Mesenchymal stem cell (in vitro differentiated cells and primary cell): Measurements from ENCODE around the gene CNIH4.
A peak's percentile ranks its signal among the peaks of the same experiment; 100 is the strongest.
"Not testable (repeated sequence)": the region's sequence is repeated elsewhere in the genome, so short reads cannot be mapped to it uniquely, and the experiment has no call there.

Experiments
- DNase-seq: peaks from one replicate; pipeline ENCODE4 v3.0.0-alpha.2; 2013
- H2AFZ ChIP-seq: one replicate; pipeline ENCODE4 v1.6.1; 2013; ENCODE audit warnings: low read depth, mild to moderate bottlenecking, control low read depth, inconsistent platforms, low read length, moderate library complexity
- H2AK5ac ChIP-seq: 2 replicates; pipeline ENCODE4 v1.6.1; 2013; ENCODE audit warnings: low read length, moderate library complexity, mild to moderate bottlenecking, inconsistent platforms; ENCODE audit not compliant: severe bottlenecking
- H2BK120ac ChIP-seq: one replicate; pipeline ENCODE4 v1.6.1; 2013; ENCODE audit warnings: low read depth, mild to moderate bottlenecking, inconsistent platforms, low read length, moderate library complexity
- H2BK12ac ChIP-seq, 2 experiments: one replicate each; pipeline ENCODE4 v1.6.1; 2013; ENCODE audit warnings: inconsistent platforms in 2 of 2, low read length in 2 of 2, mild to moderate bottlenecking in 2 of 2, moderate library complexity in 2 of 2, control low read depth in 1 of 2
- H2BK15ac ChIP-seq: one replicate; pipeline ENCODE4 v1.6.1; 2013; ENCODE audit warnings: mild to moderate bottlenecking, low read depth, inconsistent platforms; ENCODE audit not compliant: poor library complexity, severe bottlenecking
- H2BK5ac ChIP-seq: 2 replicates; pipeline ENCODE4 v1.6.1; 2013; ENCODE audit warnings: low read depth, mild to moderate bottlenecking, low read length, control low read depth, inconsistent platforms; ENCODE audit not compliant: poor library complexity, severe bottlenecking
- H3K14ac ChIP-seq, 2 experiments: one replicate each; pipeline ENCODE4 v1.6.1; 2013; ENCODE audit warnings: inconsistent platforms in 2 of 2, low read length in 2 of 2, control low read depth in 1 of 2, mild to moderate bottlenecking in 1 of 2, moderate library complexity in 1 of 2
- H3K18ac ChIP-seq, 2 experiments: one replicate each; pipeline ENCODE4 v1.6.1; 2013; ENCODE audit warnings: inconsistent platforms in 2 of 2, low read length in 2 of 2, control low read depth in 1 of 2, low read depth in 1 of 2, mild to moderate bottlenecking in 1 of 2
- H3K23ac ChIP-seq, 2 experiments: one replicate each; pipeline ENCODE4 v1.6.1; 2013; ENCODE audit warnings: inconsistent platforms in 2 of 2, low read length in 2 of 2, mild to moderate bottlenecking in 2 of 2, moderate library complexity in 2 of 2, control low read depth in 1 of 2
- H3K27ac ChIP-seq: 2 replicates; pipeline ENCODE4 v1.5.1; 2013; ENCODE audit warnings: mild to moderate bottlenecking, moderate library complexity, low read length, control low read depth, inconsistent platforms; ENCODE audit not compliant: poor library complexity, severe bottlenecking
- H3K27me3 ChIP-seq, 2 experiments: 2 replicates each; pipeline versions ENCODE4 v1.6.1 to v1.7.0; 2013; ENCODE audit warnings: low read length in 2 of 2, mild to moderate bottlenecking in 2 of 2, moderate library complexity in 2 of 2, control low read depth in 1 of 2, inconsistent platforms in 1 of 2; ENCODE audit not compliant: control insufficient read depth in 1 of 2, insufficient read depth in 1 of 2
- H3K36me3 ChIP-seq, 2 experiments: 2 replicates each; pipeline versions ENCODE4 v1.6.1 to v1.7.0; 2013; ENCODE audit warnings: low read length in 2 of 2, control low read depth in 1 of 2, inconsistent platforms in 1 of 2, low read depth in 1 of 2, mild to moderate bottlenecking in 1 of 2; ENCODE audit not compliant: insufficient read depth in 2 of 2, control insufficient read depth in 1 of 2
- H3K4ac ChIP-seq, 2 experiments: one replicate each; pipeline ENCODE4 v1.6.1; 2013; ENCODE audit warnings: inconsistent platforms in 2 of 2, low read length in 2 of 2, mild to moderate bottlenecking in 2 of 2, moderate library complexity in 2 of 2, control low read depth in 1 of 2, low read depth in 1 of 2
- H3K4me1 ChIP-seq: 2 replicates; pipeline ENCODE4 v1.6.1; 2013; ENCODE audit warnings: low read depth, low read length, control low read depth; ENCODE audit not compliant: control insufficient read depth, insufficient read depth
- H3K4me2 ChIP-seq: 2 replicates; pipeline ENCODE4 v1.6.1; 2013; ENCODE audit warnings: low read length, mild to moderate bottlenecking, inconsistent platforms; ENCODE audit not compliant: poor library complexity, severe bottlenecking
- H3K4me3 ChIP-seq, 2 experiments: 2 replicates each; pipeline versions ENCODE4 v1.5.1 to v1.7.0; 2013; ENCODE audit warnings: low read length in 2 of 2, mild to moderate bottlenecking in 2 of 2, control low read depth in 1 of 2, low read depth in 1 of 2; ENCODE audit not compliant: insufficient read depth in 1 of 2
- H3K79me1 ChIP-seq: replicated peaks from 2 replicates; pipeline ENCODE4 v1.6.1; 2013; ENCODE audit warnings: mild to moderate bottlenecking, control low read depth, low read length, inconsistent platforms; ENCODE audit not compliant: poor library complexity, severe bottlenecking
- H3K9ac ChIP-seq: 2 replicates; pipeline ENCODE4 v1.7.0; 2013; ENCODE audit warnings: mild to moderate bottlenecking, low read length, moderate library complexity
- H3K9me3 ChIP-seq: 2 replicates; pipeline ENCODE4 v1.7.0; 2013; ENCODE audit warnings: mild to moderate bottlenecking, low read length; ENCODE audit not compliant: control insufficient read depth
- H4K8ac ChIP-seq: one replicate; pipeline ENCODE4 v1.6.1; 2013; ENCODE audit warnings: inconsistent platforms, mild to moderate bottlenecking, low read length, moderate library complexity
- H4K91ac ChIP-seq: one replicate; pipeline ENCODE4 v1.6.1; 2013; ENCODE audit warnings: mild to moderate bottlenecking, low read length, inconsistent platforms
- WGBS: methylation state at CpG from one replicate; pipeline ENCODE4 v1.1.7; 2013; ENCODE audit warnings: mixed read lengths; 5-methylcytosine and 5-hydroxymethylcytosine counted together
- small RNA-seq: library from polyadenylated mRNA; stranded (forward); fragments of <200 nt; extraction: miRNeasy Mini kit (QIAGEN cat#:217004); gene quantifications from one replicate; pipeline ENCODE3, GENCODE V24; 2013; ENCODE audit warnings: low read depth

Gene CNIH4

DNA sequence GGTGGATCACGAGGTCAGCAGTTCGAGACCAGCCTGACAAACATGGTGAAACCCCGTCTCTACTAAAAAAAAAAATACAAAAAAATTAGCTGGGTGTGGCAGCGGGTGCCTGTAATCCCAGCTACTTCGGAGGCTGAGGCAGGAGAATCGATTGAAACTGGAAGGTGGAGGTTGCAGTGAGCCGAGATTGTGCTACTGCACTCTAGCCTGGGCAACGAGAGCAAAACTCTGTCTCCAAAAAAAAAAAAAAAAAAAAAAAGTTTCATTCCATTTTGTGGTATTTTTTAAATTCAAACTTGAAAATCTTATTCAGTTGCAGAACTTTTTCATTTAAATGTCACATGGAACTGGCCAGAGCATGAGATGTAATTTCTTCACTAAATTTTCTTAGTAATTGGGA, 70.2 kb downstream of the CNIH4 start:
- H3K9ac ChIP-seq = peak overlapping the region; percentile 70
- H4K8ac ChIP-seq, H3K9me3 ChIP-seq: not testable (repeated sequence)

DNA sequence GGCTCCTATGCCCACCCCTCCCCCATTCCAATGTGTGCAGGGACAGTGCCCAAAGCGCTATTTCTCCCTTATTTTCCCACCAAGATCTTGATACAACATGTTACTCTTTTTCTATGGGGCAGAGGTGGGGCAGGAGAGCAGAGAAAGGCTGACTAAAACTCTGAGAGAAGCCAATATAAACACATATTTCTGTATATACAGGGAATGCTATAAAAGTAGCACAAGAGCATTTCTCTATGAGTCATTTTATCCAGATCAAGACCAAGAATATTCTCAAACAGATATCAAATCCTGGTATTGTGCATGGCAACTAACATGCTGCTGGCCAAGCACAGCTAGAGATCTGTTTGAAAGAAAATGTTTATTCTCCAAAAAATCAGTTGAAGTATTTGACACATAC, 70.7 kb downstream of the CNIH4 start:
- no peak overlapping the region for H2AFZ ChIP-seq
- H3K36me3 ChIP-seq = peaks cover 15 to 84% of the 10 kb centered on the region in 2 experiments

More for the DNA sequence above, 70.2 kb downstream of the CNIH4 start:
- H3K4me1 ChIP-seq, H3K23ac ChIP-seq, H3K4me3 ChIP-seq, H3K27me3 ChIP-seq, H2BK120ac ChIP-seq, H3K27ac ChIP-seq, H3K4ac ChIP-seq, H2AFZ ChIP-seq, H3K79me1 ChIP-seq, H3K14ac ChIP-seq, H2BK15ac ChIP-seq, H2BK5ac ChIP-seq, H3K18ac ChIP-seq, H4K91ac ChIP-seq, H2BK12ac ChIP-seq, DNase-seq, H2AK5ac ChIP-seq, H3K4me2 ChIP-seq: not testable (repeated sequence)
- WGBS = 100% methylated on average over 2 of the region's 8 CpGs
- peaks cover 20 to 86% of the 10 kb centered on the region in 2 experiments for H3K36me3 ChIP-seq

DNA sequence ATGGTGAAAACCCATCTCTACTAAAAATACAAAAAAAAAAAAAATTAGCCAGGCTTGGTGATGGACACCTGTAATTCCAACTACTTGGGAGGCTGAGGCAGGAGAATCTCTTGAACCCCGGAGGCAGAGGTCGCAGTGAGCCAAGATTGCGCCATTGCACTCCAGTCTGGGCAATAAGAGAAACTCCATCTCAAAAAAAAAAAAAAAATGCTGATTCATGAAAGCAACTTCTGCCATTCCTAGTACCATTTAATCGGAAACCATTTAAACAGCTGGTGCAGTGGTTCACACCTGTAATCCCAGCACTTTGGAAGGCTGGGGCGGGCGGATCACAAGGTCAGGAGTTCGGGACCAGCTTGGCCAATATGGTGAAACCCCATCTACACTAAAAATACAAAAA, 72.0 kb downstream of the CNIH4 start:
- not testable (repeated sequence) for H2AFZ ChIP-seq, H3K4me3 ChIP-seq, H2AK5ac ChIP-seq, H3K27ac ChIP-seq, H3K18ac ChIP-seq, H3K9ac ChIP-seq, H3K79me1 ChIP-seq, H3K27me3 ChIP-seq, DNase-seq, H3K9me3 ChIP-seq, H4K91ac ChIP-seq, H3K14ac ChIP-seq, H2BK12ac ChIP-seq, H3K4me2 ChIP-seq, H3K23ac ChIP-seq, H3K4ac ChIP-seq, H4K8ac ChIP-seq, H3K4me1 ChIP-seq, H2BK5ac ChIP-seq, H2BK120ac ChIP-seq, H2BK15ac ChIP-seq
- H3K36me3 ChIP-seq = peaks cover 9 to 74% of the 10 kb centered on the region in 2 experiments
- over 99% methylated on average over 7 of the region's 7 CpGs for WGBS

More for the DNA sequence above, 70.7 kb downstream of the CNIH4 start:
- no peak overlapping the region for H2BK5ac ChIP-seq
- no peaks in the 10 kb centered on the region for H3K27me3 ChIP-seq
- peaks cover 6% of the 10 kb centered on the region for H3K79me1 ChIP-seq
- peak; percentile 70 for DNase-seq
- no peak overlapping the region for H2AK5ac ChIP-seq
- H3K9ac ChIP-seq = peak overlapping the region; percentile 70
- 100% methylated on average over 1 of the region's 1 CpG for WGBS
- H3K18ac ChIP-seq = no peak overlapping the region
- H2BK15ac ChIP-seq = no peak overlapping the region
- no peak overlapping the region for H3K27ac ChIP-seq
- H3K23ac ChIP-seq = no peak overlapping the region
- no peak overlapping the region for H4K8ac ChIP-seq
- H3K14ac ChIP-seq = no peak overlapping the region
- H3K4me1 ChIP-seq = no peaks in the 10 kb centered on the region
- H4K91ac ChIP-seq = no peak overlapping the region
- H3K4me3 ChIP-seq = no peak overlapping the region
- H2BK12ac ChIP-seq = no peak overlapping the region
- no peaks in the 10 kb centered on the region for H3K9me3 ChIP-seq
- H2BK120ac ChIP-seq = no peak overlapping the region
- no peak overlapping the region for H3K4ac ChIP-seq
- H3K4me2 ChIP-seq = no peak overlapping the region

Small RNA genes lying within 50 kb of the gene (small RNA-seq; reads per million reads assigned to genes)
- gene MIR4742 = 7.5 reads per million, percentile 71 among the genes with 10 or more reads in this experiment
